Measurements from ENCODE around the gene SUSD3.

SUSD3 gene

DNA sequence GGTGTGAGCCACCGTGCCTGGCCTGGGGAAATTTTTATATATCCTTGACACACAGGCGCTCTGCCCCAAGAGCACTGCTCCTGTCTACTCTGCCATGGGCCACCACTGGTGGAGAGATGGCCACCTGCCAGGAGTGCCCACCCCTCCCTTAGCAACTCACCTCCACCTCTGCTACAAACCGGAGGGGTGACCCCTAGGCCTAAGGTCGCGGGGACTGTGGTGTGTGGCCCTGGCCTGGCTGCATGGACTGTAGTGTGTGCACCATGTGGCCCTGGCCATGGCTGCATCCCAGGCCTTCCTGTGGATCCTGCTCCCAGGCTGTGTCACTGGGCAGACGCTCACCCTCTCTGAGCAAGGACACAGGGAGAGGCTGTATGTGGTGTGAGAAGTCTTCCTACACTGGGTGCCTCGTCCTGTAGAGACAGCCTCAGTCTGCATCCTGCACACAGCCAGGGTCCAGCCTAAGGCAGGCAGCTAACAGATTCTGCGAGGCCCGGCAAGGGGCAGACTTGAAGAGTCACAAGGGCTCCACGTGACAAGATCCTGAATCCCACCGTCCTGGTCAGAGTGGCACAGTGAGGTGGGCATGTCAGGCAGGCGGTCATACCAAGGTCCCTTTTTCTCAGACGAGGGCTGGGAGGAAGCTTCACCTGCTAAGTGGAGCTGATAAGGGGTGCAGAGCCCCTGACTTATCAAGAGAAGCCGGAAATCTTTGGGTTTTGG is 65.2 kb downstream of the SUSD3 start:
- DNase-seq (ENCODE audit: low spot score), result no peak

DNA sequence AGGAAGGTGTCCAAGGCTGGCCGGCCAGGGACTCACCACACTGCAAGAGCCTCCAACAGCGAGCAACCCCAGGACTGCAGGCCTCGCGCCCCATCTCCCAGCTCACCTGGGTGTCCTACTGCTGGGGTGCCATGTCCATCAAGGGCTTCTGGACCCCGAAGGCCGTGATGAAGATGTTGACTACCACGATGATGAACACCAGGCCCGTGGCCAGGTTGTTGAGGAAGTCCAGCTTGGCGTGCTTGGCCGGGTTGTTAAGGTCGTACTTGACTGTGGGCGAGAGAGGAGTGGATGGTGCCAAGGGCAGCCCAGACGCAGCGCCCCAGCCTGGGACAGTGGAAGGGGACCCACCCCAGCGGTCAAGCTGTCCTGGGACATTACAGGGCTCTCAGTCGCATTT is 66.3 kb downstream of the SUSD3 start:
- no peak for DNase-seq (ENCODE audit: low spot score)

DNA sequence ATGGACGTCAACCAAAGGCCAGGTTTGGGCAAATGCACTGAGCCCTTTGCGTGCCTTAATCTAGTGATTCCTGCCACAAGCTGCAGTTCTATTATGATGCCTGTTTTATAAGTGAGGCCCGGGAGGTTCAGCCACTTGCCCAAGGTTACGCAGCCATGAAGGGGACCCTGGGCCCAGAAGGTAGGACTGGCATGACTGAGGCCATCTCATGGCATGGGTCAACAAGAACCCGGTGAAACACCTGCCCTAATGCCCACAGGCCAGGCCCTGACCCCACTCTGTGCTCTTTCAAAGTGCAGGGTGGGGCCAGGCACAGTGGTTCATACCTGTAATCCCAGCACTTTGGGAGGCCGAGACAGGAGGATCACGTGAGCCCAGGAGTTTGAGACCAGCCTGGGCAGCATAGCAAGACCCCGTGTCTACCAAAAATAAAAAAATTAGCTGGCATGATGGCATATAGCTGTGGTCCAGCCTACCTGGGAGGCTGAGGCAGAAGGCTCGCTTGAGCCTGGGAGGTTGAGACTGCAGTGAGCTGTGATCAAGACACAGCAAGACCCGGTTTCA is 66.9 kb downstream of the SUSD3 start:
- no peak for DNase-seq (ENCODE audit: low spot score)

DNA sequence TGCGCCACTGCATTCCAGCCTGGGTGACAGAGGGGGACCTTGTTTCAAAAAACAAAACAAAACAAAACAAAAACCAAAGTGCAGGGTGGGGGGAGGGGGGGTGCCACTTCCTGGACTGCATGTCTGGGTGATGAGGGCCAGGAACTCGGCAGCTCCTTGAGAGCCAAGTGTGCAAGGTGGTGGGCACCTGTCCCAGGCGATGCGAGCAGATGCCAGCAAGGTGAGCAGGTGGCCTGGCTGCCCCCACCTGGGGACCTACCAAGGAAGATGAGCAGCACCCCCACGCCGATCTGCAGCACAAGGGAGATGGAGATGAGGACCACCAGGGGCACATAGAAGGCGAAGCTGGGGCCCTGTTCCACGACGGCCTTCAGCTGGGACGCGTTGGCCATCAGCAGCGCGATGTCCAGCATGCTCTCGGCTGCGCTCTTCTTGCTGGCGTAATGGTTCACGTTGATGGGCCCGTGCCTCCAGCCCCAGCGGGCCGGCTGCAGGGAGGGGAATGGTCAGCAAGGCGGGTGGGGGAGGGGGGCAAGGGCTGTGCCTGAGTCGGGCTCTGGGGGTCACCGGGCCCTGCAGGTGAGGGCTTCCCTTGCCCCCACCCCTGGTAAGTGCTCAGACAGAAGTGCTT is 67.8 kb downstream of the SUSD3 start:
- DNase-seq (ENCODE audit: low spot score), result no peak

DNA sequence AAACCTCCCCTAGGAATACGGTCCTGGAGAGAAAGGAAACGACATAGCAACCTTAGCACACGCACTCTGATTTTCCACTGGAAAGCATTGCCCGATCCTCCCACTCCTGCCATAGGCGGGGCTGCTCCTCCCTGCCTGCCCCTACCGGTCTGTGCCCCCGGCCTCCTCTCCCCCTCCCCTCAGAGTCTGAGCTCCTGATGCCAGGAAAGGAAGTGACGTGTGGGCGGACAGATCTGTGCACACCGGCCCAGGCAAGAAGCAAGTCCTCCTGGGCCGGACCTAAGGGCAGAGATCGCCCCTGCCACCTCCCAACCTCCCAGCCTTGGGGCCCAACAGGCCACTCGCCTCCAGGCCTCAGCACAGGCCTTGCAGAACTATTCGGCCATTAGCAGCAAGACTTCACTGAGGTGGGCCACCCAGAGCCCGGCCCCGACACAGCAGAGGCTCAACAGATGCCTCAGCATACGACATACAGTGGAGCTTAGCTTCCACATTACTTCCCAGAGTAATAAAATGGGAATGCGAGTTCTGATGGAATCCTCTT is 68.4 kb downstream of the SUSD3 start:
- DNase-seq (ENCODE audit: low spot score), result no peak

DNA sequence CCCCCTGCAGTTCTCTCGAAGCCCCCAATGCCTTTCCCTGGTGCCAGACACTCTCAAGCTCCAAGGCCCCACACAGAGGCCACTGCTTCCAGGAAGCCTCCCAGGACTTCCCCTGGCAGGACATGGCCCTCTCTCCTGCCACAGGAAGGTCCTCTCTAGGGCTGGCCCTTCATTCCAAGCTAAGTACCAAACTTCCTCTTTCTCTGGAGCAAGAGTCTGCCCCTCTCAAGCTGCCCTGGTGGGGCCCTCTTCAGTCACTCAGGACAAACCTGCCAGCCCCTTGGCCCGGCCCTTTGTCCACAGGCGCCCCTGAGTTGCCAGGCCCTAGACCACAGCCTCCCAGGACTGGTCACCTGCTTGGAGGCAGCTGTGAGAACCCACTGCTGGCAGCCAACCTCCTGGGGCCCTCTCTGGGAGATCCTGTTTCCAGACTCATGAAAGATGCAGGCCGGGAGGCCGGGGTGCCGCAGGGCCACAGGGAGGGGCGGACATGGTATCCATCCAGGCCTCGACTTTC is 69.0 kb downstream of the SUSD3 start:
- no peak for DNase-seq (ENCODE audit: low spot score)

DNA sequence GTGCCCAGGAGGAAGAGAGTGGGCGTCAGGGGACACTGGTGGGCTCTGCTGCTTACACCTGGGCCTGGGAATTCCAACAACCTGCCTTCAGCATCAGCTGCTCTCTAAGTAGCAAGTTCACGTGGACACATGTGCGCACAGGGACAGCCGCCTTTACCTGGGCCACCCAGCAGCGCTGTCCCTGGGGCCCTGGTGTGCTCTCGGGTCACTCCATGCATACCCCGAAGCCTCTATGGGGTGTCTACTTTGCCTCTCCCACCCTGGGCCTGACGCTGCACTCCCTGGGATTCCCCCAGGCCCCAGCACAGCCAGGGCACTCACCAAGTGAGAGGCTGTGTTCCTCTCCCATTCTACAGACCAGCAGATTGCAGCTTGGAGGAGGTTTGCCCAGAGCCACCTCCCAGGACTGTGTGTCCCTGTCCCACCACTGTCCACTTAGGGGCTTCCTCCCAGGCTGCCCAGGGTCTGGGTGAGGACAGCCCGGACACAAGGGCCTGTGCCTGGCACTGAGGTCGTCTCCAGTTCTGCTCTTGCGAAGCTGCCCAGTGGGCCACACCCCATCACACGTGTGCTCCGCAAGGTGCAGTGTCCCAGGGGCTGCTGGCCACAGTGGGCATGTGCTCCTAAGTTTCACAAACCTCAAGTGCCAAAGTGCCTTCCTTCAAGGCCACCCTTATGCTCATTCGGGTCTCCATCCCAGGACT is 69.7 kb downstream of the SUSD3 start:
- DNase-seq (ENCODE audit: low spot score), result no peak

DNA sequence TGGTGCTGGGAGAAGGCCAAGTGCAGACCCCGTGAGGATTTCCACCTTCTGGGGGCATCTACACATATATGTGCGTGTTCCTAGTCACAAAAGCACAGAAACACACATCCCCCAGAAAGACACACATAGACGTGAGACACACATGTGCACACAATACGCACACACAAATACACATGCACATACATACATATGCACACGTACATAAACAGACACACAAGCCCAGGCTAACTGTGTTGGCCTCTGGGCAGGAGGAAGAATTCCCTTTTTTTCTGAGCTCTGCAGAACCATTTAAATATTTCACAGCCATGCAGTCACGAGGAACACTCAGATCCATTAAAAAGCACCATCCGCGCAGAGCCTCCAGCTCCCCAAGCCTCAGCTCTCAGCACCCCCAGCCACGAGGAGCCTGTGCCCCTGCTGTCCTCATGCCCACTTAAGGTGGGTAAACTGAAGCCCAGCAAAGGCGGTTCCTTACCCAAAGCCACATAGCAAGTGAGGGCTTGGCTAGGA is 70.3 kb downstream of the SUSD3 start:
- no peak for DNase-seq (ENCODE audit: low spot score)

DNA sequence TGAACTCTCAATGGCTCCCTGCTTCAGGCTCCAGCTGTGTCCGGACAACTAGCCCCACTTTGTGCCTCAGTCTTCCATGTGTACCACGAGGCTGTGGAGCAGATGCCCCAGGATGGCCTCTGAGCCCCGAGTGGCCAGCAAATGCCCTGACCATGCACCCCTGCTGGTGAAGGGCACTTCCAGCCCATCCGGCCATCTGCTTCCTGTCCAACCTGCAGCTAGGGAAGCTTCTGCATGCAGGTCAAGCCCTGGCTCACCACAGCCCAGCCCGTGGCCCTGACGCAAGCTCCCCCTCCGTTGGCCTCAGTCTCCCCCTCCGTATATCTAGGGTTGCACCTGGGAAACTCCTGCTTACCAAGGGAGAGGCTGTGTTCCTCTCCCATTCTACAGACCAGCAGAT is 70.8 kb downstream of the SUSD3 start:
- no peak for DNase-seq (ENCODE audit: low spot score)

DNA sequence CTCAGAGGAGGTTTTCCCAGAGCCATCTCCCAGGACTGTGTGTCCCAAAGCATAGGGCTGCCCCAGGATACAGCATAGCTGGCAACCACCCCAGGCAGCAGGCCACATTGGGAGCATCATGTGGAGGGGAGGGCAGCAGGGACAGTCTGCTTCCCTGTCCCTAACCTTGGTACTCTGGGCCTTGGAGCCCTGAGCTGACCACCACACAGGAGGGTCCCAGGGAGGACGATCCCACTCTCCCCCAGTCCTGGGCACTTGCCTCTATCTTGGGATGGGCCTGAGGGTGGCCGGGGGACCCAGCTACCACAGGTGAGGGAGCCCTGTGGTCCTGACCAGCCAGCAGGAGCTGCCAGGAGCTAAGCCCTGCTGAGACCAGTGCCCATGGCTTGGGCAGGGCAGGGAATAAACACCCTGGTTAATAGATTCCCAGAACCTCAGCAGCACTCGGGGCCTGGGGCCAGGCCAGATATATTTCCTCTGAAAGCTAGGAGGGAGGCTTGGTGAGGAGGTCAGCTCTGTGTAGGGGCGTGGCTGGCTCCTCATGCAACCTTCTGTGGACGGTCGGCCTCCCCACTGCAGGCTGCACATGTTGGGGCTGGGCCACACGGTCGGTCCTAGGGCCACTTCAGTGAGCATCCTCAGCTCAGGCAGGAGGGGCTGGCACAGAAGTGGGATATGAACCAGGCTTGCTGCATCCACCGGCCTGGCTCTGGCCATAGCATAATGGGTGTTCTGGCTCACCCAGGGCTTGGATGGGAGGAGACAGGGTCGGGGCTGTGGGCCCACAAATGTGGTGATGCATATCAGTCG is 71.4 kb downstream of the SUSD3 start:
- DNase-seq (ENCODE audit: low spot score), result no peak

DNA sequence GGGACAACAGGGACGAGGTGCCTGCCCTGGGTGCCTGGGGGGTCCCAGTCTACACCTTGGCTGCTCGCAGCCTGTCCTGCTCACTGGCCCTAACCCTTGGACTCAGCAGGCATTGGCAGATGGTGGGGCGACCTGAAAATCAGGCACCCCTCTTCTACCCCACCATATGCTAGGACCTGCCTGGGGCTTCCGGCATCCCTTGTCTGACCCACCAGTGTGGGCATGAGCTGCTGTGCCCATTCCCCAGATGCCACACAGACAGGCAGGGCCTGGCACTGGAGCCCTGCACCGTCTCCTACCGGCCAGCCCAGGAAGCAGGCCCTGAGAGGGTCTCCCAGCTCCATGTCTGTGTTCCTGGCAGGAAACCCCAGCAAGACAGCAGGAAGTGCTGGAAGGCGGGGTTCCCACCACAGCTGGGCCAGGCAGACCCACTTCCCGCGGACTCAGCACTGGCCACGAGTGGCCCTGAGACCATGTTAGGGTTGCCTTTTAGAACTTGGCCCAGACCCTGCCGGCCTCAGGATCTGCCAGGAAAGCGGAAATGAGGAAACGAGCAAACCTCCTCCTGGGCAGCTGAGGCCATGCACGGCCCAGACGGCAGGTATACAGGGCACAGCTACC is 72.5 kb downstream of the SUSD3 start:
- DNase-seq (ENCODE audit: low spot score), result no peak

DNA sequence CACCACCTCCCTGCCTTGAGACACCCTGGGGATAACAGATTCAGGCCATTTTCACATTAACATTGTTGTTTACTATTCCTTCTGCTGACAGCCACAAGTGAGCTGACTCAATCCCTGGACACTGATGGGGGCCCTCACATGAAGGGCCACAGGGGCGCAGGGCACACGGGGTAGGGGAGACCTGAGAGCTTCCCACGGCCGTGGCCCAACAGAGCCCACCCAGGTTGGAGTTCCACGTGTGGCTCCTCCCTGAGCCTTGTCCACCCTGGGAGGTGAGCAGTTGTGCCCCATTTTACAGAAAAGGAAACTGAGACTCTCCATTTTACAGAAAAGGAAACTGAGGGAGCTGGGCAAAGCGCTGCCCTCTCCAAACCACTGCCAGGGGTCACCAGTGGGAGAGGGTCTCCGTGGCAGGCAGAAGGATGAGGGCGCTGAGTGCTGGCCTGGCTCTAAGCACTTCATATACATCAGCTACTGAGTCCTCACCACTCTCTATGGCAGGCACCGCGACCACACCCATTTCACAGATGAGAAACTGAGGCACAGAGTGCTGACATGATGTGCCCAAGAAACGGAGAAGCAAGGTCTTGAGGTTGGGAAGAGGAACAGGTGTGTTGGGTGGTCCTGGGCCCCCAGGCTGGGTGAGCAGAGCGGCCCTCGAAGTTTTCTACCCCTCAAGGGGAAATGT is 73.2 kb downstream of the SUSD3 start:
- no peak for DNase-seq (ENCODE audit: low spot score)

DNA sequence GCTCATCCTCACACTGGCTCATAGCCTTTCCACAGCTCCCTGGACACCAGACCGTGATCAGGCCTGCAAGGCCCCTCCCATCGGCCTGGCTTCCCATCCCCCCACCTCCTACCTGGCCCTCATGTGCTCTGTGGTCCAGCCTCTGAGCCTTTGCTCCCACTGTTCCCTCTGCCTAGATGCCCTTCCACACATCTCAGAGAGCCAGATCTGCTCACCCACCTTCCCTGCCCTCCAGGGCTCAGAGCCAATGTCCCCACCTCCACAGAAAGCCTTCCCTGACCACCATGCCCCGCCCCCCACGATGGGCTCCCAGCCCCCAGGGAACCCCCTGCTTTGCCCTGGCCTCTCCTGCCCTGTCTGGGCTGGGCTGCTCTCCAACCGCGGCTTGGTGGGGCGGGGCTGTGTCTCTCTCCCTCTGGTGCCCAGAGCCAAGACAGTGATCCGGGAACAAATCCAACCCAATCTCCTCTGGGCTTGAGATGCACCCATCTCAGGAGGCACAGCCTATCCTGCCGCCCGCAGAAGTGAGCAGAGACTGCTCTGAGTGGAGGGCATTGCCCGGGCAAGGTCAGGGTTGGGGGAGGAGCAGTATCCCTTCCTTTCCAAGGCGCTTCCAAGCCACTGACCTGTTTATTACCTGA is 73.9 kb downstream of the SUSD3 start:
- DNase-seq (ENCODE audit: low spot score), result no peak

DNA sequence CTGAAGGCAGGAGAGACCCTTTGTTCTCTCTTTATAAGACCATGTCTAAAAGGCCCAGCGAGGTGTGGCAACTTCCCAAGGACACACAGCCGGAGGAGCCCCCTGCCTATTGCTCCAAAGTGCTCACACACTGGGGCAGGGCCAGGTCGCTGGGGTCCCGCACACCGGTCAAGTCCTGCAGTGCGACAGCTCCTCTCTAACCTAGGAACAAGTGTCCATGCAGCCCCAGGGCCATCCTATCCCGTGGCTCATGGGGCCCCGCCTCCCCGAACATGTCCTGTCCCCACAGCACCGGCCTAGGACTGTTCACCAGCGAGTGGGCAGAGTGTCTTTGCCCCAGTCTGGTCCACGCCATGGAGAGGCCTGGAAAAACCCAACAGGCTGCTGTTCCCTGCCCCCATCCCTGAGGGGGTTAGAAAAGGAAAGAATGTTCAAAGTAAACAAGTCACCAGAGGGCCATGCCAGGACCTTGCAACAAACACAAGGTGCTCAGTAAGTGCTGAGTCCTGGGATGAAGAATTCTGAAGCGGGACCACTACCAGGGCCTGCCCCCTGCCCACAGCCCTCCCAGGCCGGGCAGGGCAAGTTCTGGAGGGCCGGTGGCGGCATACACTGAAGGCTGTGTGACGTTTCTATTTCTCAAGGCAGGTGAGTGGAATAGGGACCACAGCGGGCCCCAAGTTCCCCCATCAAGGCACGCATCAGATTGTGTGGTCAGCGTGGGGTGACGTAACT is 74.6 kb downstream of the SUSD3 start:
- no peak for DNase-seq (ENCODE audit: low spot score)

DNA sequence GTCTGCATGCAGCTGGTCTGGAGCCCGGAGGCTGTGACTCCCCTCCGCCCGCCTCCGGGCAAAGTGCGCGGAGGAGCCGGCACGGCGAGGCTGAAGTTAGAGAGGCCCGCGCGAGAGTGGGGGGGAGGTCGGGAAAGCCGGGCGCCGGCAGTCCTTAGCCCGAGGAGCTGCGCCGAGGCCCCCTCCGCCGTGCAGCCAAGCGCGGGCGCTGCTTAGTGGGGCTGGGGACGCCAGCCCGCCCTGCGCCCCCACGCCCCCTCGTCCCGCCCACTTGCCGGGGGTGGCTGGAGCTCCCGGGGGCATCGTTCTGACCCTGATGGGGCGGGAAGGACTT is 75.1 kb downstream of the SUSD3 start:
- peak; percentile 59 for DNase-seq (ENCODE audit: low spot score)

DNA sequence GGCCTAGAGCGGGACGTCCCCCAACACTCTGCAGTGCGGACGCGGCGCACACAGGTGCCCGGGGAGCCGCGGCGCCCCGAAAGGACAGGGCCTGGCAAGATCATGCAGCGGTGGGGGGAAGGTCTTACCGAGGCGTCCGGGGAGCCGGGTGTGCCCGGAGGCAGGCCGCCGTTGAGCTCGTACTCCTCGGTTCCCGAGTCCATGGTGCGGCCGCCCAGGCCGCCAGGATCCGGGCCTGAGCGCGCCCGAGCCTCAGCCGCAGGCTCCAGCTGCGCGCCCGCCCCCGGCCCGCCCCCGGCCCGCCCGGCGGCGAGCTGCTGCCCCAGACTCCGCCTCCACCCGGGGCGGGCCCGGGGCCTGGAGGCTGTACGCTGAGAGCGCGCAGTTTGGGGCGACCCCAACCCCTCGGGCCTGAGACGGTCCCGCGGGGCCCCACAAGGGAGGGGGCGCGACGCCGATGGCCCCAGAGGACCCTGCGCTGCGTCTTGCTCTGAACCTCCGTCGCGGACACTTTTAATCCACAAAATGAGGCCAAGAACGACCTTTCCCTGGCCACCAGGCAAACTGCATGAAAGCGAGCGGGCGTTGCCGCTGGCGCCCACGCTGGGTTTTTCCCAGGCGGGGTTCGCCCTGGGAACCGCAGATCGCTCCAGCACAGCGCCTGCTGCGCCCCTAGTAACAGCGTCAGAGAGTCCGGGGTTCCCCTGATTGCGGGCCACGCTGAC is 75.7 kb downstream of the SUSD3 start, which contains the start of gene NINJ1:
NINJ1 (minus strand) TSS at position 237 of the 725 bp plus-strand sequence; CDS start at position 203, 34 bp downstream.
- peak; percentile 86 for DNase-seq (ENCODE audit: low spot score)
